H4 (cell line): ENCODE results near the gene SMARCD2. TPM values are rescaled to one million over a fixed set of nuclear protein-coding genes. Genes with fewer than 3 reads are reported as not detected.

Experiments
- DNase-seq: peaks from one replicate; pipeline ENCODE4 v3.0.0-alpha.2; 2015; ENCODE audit warnings: low spot score
- total RNA-seq: library from RNA; depleted of rRNA; stranded (reverse); fragments of >200 nt; shearing (Covaris generic); gene quantifications from 2 replicates; pipeline ENCODE4 v1.2.3, GENCODE V29; 2014

SMARCD2 gene
- total RNA-seq, 1 experiment from 2014 or later, result 86.3 TPM

DNA sequence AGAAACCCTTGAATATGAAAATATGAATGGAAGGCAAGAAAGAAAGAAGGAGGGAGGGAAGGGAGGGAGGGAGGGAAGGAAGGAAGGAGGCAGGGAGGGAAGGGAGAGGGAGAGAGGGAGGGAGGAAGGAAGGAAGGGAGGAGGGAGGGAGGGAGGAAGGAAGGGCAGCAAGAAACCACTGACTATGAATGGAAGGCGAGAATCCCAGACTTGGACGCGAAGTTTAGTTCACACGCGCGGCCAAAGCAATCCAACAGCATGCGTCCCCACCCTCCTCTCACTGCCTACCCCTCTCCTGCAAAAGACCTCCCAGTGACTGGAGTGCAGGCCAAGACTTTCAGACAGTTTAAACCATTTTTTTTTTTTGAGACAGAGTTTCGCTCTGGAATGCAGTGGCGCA, 7.9 kb upstream of the SMARCD2 start:
- DNase-seq, result no peak

DNA sequence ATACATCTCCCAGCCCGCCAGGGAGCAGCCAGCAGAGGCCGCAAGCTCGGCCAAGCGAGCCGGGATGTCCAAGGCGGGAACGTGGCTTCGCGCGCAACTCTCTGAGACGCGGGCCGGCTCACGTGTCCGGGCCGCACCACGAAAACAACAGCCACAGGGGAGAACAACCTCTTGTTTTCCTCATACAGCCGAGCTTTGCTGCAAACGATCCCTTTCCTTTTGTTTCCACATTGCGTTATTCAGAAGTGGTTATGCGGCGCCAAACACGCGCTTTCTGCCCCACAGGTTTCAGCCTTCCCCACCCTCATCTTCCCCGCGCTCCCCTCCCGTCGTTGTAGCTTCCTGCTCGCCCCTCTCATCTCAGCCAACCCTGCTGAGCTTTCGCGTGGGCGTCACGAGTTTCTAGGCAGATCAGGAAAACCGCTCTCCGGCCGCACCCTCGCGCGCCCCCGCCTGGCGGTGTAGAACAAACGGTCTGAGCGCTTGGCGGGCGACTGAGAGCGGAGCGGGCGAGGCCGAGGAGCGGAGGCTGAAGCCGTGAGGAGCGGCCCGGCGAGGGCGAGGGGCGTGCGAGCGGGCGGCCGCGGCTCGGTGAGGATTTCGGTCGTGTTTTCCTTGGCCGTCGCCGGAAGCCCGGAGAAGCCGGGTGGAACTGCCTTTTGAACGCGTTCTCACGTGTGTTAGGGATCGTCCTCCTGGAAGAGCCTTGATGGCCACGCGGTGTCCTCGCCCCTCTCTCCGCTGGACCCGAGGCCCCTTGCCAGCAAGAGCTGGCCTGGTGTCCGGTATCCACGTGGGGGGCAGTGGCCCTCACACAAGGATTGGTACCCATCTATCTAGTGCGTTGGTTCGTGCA, 6.6 kb upstream of the SMARCD2 start:
- no peak for DNase-seq

DNA sequence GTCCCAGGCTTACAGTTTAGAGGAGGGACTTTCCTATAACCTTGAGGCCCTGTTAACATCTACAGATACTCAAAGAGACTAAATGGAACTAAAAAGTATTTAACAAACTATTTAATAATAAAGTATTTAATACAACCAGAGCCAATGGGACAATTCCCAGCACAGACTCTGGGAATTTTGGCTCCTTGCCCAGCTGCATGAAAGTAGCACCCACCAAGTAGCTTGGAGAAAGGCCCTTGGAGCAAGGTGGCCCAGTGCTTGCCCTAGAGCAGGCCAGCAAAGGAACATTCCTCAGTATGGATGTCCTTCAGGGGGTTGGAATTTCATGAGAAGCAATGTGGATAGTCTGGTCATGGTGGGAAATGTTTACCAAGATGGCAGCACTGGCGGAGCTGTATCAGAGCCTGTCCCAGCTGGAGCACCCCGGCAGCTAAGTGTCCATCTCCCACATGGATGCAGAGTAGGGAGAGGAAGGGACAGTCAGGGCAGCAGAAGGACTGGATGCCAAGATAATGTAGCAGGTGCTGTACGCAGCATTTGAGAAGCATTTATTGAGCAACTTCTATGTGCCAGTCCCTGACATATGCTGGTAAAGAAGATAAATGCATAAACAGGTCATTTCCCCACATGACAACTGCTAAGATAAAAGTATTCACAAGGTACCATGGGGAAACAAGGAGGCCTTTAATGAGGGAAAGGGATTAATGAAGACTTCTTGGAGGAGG, 5.2 kb upstream of the SMARCD2 start:
- no peak for DNase-seq

- DNase-seq, result no peak
Measured at GRCh38 chr17:63845509-63845908, 3.0 kb upstream of the SMARCD2 start.

GRCh38 chr17:63843910-63844677, 1.6 kb upstream of the SMARCD2 start:
- no peak for DNase-seq

DNA sequence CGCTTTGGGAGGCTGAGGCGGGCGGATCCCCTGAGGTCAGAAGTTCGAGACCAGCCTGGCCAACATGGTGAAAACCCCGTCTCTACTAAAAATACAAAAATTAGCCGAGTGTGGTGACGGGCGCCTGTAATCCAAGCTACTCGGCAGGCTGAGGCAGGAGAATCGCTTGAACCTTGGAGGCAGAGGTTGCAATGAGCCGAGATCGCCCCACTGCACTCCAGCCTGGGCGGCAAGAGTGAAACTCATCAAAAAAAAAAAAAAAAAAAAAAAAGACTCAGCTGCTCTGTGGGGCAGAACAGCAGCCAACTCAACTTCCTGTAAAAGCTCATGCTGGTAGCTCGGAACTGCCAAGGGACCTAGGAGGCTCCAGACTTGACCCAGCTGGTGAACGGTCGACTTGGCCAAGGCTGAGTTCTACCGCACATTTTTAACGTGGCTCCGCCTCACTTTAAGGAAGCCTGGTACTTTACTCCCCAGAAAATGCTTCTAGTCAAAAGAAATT, 953 bp upstream of the SMARCD2 start:
- peak; percentile 85 for DNase-seq

DNA sequence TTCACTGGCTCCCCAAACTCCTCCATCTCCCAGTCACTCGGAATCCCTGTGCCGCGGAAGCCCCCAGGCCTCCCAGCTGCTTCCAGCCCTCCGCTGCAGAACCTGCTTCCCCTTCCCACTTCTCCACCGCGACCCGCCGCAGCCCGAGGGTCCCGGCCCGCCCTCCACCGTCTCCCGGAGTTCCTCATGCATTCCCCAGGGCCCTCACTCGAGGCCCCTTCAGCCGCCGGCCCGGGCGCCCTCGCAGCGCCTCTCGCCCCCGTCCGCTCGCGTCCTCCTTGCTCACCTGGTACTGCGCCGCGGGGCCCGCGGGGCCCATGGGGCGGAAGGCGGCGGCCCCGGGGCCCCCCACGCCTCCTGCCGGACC, 329 bp downstream of the SMARCD2 start:
- DNase-seq, result no peak

- DNase-seq, result no peak
Measured at GRCh38 chr17:63841350-63842172, 924 bp downstream of the SMARCD2 start.

DNA sequence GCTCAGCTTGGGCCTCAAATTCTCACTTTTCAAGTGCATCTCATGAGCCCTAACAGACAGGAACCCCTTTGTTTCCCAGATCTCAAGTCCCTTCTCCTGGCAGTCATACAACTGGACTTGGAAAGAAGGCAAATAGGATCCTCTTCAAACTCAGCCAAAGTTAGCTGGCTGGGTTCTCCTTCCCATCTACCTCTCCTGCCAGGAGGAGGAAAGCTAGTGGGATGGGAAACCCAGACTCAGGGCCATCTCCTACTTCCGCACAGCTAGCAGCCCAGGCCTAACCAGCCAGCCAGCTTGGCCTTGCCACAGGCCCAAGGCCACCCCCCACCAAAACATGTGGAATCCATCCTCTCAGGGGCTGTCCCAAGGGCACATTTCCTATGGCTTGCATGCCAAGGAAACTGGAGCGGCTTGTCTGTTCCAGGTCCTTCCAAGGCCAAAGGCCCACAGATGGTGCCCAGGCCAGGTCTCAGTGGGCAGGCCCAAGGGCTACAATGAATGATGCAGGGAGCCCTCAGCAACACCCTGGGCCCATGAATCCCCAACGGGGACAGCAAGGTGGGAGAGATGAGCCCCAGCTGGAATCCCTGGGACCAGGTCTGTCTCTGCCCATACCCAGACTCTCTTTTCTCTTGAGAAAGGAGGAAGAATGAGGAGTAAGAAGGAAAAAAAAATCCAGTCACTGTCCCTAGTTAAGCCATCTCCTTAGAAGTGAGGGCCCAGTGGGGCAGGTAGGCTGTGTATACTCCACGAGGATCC, 1.7 kb downstream of the SMARCD2 start:
- no peak for DNase-seq

DNA sequence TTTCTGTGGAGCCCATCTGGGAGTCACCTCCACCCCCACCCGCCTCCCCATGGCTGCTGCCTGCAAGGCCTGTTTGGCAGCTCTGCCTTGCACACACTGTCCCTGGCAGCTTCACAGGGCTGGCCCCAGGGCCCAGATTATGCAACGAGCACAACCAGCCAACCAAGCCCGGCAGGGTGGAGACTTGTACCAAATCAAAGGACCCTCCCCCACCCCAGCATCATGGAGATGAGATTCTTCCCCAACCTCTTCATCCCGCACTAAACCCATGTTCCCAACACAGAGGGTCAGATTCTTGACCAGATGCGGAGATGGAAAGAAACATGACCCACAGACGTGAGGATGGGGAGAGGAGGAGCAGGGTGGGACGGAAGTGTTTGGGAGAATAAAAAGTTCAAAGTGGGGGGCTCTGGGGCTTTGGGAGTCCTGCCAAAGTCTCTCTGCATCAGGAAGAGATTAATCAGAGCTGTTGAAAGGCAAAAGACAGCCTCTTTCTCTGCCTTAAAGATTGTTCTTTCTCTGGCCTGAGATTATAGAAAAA, 3.8 kb downstream of the SMARCD2 start:
- DNase-seq, result no peak

GRCh38 chr17:63837962-63838600, 4.4 kb downstream of the SMARCD2 start:
- DNase-seq, result no peak

DNA sequence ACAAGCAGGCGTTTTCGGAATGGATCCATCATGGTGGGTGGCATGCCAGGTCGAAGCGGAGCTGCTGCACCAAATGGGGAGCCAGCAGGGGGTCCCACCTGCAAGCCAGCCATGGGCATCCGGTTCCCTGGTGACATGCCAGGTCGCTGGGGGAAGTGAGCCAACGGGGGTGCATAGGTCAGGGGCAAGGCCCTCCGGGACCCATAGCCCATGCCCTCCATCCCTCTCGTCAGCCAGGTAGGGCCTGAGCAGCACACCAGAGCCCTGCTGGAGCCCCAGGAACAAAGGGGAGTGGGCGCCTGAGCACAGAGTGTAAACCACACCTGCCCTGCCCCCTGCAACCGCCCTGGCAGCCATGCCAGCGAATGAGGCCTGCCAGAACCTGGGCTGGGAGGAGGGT, 5.0 kb downstream of the SMARCD2 start:
- no peak for DNase-seq

DNA sequence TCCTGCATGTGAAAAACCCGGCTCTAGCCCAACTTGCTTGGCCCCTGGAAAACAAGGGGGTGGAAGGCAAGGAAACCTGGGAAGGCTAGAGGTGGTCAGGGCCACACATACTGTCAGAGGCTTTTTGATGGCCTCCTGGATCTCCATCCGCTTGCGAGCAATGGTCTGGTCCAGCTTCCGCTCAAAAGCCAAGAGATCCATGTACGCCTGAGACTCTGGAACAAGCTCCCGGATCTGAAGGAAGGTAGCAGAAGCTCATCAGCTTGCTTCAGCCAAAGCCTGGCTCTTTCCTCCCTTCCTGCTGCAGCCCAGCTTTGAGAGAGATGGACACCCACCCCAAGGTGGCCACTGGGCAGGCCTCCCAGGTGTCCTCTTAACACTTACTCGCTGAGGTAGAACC, 5.7 kb downstream of the SMARCD2 start:
- DNase-seq, result no peak

DNA sequence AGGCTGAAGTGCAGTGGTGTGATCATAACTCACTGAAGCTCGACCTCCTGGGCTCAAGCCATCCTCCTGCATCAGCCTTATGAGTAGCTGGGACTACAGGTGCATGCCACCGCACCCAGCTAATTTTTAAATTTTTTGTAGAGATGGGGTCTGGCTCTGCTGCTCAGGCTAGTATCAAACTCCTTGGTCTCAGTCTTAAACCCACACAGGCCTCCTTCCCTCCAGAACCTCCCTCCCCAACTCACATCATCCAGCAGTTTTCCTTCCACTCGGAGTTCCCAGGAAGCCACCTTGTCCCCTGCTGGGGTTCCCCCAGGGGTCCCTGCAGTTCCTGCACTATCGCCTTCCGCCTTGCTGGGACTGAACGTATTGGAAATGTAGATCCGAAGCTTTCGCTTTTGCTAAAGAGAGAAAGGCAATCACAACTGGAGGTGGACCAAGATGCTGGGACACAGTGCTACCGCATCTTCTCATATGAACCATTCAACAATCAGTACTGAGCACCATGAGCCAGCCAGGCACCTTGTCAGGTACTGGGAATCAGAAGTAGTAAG, 7.2 kb downstream of the SMARCD2 start:
- DNase-seq, result no peak

GRCh38 chr17:63834431-63835166, 7.9 kb downstream of the SMARCD2 start:
- peak; percentile 94 for DNase-seq

GRCh38 chr17:63833741-63834373, 8.6 kb downstream of the SMARCD2 start:
- DNase-seq, result no peak

DNA sequence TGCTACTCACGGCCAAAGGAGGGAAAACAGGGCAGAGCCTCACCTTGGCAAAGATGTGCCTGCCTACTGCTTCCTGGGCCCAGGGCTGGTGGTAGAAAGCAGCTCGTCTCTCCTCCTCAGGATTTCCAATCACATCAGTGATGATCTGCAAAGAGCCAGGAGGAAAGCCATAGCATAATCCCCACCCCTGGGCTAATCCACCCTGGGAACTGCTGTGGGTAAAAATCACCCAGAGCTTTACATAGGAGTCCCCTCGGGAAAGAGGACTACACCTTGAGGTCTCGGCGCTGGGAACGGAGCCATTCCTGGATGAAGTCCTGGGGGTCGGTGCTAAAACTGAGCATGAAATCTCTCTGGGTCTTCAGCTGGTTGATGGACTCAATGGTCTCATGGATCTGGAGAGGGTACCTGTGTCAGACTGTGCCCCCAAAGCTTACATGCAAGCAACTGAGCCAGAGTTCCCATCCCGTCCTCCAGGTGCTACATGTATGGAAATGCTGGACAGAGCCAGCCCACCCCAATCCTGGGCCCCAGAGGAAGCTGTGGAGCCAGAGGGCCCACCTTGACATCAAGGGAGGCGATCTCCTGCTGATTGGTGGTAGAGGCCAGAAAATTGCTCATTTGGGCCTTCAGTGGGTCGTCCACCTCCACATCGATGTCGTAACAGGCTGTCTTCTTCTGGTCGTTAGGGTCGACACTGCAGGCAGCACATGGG, 9.3 kb downstream of the SMARCD2 start:
- no peak for DNase-seq

- DNase-seq, result no peak
Measured at GRCh38 chr17:63832455-63832854, 10.0 kb downstream of the SMARCD2 start.
